ENCODE results near the gene EPM2AIP1.
"Not testable (repeated sequence)": the region's sequence is repeated elsewhere in the genome, so short reads cannot be mapped to it uniquely, and the experiment has no call there.

The EPM2AIP1 gene

GRCh38 chr3:36991923-36992805, 767 bp downstream of the EPM2AIP1 start:
- no peak for FAIRE-seq

- FAIRE-seq: no peak
Measured at GRCh38 chr3:36991147-36991546, 1.8 kb downstream of the EPM2AIP1 start.

- FAIRE-seq: no peak
Measured at GRCh38 chr3:36989568-36989967, 3.4 kb downstream of the EPM2AIP1 start.

- FAIRE-seq: no peak
Measured at GRCh38 chr3:36989005-36989404, 3.9 kb downstream of the EPM2AIP1 start.

- no peak for FAIRE-seq
Measured at GRCh38 chr3:36988356-36988755, 4.6 kb downstream of the EPM2AIP1 start.

- FAIRE-seq: no peak
Measured at GRCh38 chr3:36981006-36981405, 11.9 kb downstream of the EPM2AIP1 start.

- no peak for FAIRE-seq
Measured at GRCh38 chr3:36973139-36973538, 19.8 kb downstream of the EPM2AIP1 start.

- FAIRE-seq: no peak
Measured at GRCh38 chr3:36972163-36972562, 20.8 kb downstream of the EPM2AIP1 start.

GRCh38 chr3:36969540-36970432, 23.1 kb downstream of the EPM2AIP1 start:
- FAIRE-seq: no peak

- FAIRE-seq: no peak
Measured at GRCh38 chr3:36969085-36969484, 23.8 kb downstream of the EPM2AIP1 start.

- no peak for FAIRE-seq
Measured at GRCh38 chr3:36965440-36965839, 27.5 kb downstream of the EPM2AIP1 start.

- no peak for FAIRE-seq
Measured at GRCh38 chr3:36964817-36965216, 28.1 kb downstream of the EPM2AIP1 start.

- no peak for FAIRE-seq
Measured at GRCh38 chr3:36964331-36964730, 28.6 kb downstream of the EPM2AIP1 start.

- FAIRE-seq: not testable (repeated sequence)
Measured at GRCh38 chr3:36963008-36963407, 29.9 kb downstream of the EPM2AIP1 start.

GRCh38 chr3:36960502-36960901, 32.4 kb downstream of the EPM2AIP1 start:
- FAIRE-seq: no peak

GRCh38 chr3:36959821-36960220, 33.1 kb downstream of the EPM2AIP1 start:
- no peak for FAIRE-seq

GRCh38 chr3:36957862-36958686, 34.9 kb downstream of the EPM2AIP1 start:
- no peak for FAIRE-seq

GRCh38 chr3:36957063-36957462, 35.9 kb downstream of the EPM2AIP1 start:
- no peak for FAIRE-seq

GRCh38 chr3:36956155-36956554, 36.8 kb downstream of the EPM2AIP1 start:
- FAIRE-seq: no peak

GRCh38 chr3:36954452-36955134, 38.3 kb downstream of the EPM2AIP1 start:
- FAIRE-seq: no peak

GRCh38 chr3:36947814-36948213, 45.1 kb downstream of the EPM2AIP1 start:
- not testable (repeated sequence) for FAIRE-seq
